Activated effector memory CD4-positive, alpha-beta T cell treated with Interleukin-2 at 50 U/mL for 16 hours (primary cell): Measurements from ENCODE around the gene AQP2.

ENCODE experiments used
- DNase-seq: peaks from one replicate; pipeline ENCODE4 v3.0.0-alpha.2; 2020

Gene AQP2

GRCh38 chr12:49957570-49957967, 7.0 kb downstream of the AQP2 start:
- DNase-seq, result no peak

DNA sequence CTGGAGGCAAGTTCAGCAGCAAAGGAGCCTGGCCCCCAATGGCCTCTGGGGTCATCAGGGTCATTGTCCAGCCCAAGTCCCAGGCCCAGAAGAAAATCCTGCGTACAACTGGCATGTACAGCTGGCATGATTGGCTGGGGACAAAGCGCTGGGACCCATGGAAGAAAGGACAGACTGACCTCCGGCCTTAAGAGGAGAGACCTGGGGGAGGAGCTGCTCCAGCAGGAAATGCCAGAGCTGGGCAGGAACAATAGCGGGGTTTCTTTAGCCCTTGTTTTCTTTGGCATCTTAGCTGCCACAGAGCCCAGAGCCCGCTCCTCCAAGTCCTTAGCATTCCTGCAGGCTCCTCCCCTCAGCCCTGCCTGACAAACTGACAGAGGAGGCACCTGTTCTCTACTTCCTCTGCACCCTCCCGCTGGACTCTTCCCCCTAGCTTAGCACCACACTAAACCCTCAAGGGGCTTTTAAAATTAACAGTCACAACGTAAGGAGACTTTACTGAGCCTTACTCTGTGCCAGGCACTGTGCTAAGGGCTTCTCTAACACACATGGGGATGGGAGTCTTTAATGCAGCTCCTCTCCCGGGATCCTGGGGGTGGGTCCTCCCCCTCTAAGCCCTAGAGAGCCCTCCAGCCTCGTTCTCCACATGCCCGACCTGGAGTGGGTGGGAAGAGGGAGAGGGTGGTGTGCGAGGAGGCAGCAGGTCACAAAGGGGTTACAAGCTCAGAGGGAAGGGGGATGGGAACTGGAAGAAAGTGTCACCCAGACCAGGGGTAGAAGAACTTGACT, 9.3 kb downstream of the AQP2 start:
- no peak for DNase-seq

GRCh38 chr12:49960474-49961110, 10.1 kb downstream of the AQP2 start:
- no peak for DNase-seq

DNA sequence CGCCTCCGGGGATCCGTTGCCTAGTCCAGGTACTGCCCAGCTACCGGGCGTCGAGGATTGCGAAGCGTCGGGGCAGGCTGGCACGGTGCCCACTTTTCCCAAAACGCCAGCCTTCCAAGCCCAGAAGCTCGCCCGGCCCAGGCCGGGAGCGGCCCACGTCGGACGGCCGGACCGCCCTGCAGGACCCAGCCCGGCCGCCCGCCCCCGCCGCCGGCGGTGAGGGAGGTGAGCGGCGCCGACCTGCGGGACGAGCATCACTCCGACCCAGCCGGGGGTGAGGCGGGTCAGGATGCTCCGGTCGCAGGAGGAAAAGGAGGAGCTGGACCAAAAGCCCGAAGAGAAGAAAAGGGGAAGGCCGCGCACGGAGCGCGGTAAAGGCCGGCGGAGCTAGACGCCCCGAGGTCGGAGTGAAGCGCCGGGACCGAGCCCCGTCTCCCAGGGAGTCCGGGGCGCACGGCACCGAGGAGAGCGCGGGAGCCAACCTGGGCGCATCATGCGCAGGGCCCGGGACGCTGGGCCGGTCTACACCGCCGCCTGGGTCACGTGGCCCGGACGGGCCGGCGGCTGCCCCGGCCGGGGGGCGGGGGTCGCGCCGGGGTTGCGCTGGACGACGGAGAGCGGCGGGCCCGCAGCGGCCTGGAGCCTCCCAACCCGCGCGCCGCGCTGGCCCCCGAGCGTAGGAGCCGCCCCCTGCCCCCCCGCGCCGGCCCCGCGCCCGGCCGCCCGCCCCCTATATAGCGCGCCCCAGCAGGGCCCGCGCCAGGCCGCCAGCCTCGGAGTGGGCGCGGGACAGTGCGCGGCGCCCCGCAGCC, 10.8 kb downstream of the AQP2 start, which contains the start of gene AQP5:
Gene AQP5 (plus strand): TSS at position 762 of the 812 bp plus-strand sequence. CDS start 146 bp downstream, outside the sequence.
- DNase-seq, result no peak

- no peak for DNase-seq
Measured at GRCh38 chr12:49961993-49962764, 11.6 kb downstream of the AQP2 start.

- no peak for DNase-seq
Measured at GRCh38 chr12:49962861-49963765, 12.6 kb downstream of the AQP2 start.

DNA sequence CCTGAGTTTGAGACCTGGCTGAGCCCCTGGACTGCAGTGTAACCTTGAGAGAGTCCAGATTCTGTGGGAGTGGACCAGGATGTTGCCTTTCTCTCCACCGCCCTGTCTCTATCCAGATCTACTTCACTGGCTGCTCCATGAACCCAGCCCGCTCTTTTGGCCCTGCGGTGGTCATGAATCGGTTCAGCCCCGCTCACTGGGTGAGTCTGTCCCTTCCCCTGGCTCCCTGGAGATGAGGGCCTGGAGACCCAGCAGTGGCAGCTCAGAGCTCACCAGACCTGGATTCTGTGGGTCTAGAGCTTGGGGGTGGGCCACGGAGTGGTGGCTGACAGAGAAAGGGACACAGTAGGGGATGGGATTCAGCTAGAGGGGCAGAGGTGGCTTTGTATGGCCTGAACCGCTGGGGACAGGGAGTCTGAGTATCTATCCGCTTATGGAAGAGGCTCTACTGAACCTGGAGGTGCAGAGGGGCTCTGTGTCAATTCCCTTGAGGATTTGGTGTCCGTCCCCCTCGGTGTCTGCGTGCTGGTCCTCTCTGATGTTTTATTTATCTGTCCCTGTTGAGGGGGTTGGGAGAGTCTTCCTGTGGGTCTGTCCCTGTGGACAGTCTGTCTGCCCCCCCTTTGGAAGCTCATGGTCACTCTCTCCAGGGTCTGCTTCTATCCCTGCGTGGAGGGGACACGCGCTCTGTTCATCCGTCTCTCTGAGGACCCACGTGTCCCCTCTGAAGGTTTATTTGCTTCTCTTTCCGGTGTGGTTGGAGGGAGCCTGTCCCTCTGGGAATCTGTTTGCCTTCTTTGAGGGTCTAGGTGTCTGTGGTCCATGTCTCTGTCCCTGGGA, 13.7 kb downstream of the AQP2 start:
- DNase-seq, result no peak

GRCh38 chr12:49964849-49965624, 14.5 kb downstream of the AQP2 start:
- no peak for DNase-seq

DNA sequence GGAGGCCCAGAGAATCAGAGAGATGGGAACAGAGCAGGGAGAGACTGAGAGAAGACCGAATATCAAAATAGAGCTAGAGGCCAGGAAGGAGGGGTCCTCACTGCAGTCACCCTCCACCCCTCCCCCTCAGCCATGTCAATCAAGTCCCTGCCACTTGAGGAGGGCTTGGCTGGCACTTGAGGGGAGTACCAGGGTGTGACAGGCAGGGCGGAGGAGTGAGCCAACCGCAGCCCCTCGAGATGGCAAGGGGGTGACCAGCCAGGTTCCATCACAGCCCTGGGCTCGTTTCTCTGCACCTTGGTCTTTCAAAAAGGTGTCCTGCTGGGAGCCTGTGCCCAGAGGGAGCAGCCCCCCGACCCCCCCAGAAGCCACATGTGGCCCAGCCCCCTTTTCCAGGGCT, 15.3 kb downstream of the AQP2 start:
- DNase-seq, result no peak

DNA sequence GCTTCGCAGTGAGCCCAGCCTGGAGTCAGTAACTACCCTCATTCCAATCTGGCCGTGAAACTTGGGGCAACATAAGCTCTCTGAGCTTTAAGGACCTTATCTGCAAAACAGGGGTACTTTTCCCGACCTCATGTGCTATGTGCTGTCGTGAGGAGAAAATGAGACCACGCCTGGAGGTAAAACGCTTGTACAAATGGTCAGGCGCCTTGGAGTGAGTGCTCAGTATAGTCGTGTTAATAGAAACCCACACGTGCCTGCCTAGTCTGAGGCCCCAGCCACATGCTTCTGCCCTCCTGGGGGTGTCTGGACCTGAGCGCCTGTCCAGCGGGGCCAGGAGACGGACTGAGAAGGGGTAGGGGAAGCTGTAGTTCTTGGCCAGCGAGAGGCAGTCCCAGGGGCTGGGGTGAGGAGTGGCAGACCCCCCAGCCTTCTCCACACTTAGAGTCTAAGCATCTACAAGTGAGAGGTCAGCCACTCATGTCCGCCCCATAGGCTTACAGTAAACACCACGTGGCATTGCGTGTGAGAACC, 16.0 kb downstream of the AQP2 start:
- no peak for DNase-seq

GRCh38 chr12:49967042-49967776, 16.7 kb downstream of the AQP2 start:
- DNase-seq, result peak; percentile 84

DNA sequence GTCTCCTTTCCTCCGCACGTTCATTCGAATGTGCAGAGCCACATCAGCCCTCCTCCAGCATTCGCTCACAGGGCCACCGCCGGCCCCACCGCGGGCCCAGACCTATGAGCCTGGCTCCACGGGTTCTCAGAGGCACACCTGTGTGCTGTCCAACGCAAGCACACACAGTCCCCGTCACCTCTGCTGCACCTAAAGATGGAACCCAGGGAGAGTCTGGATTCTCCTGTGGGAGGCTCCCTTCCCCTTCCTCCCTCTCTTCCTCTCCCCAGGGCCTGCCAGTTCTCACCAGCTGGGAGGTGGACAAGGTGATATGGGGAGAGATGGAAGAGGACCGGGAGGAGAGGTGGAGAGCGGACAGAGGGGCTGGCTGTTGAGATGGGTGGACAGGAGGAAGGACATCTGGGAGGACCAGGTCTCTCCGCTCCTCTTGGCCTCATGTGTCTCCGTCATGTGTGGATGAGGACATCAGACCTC, 17.3 kb downstream of the AQP2 start:
- no peak for DNase-seq

- DNase-seq, result no peak
Measured at GRCh38 chr12:49968471-49968870, 17.9 kb downstream of the AQP2 start.

- DNase-seq, result no peak
Measured at GRCh38 chr12:49969027-49969426, 18.5 kb downstream of the AQP2 start.

DNA sequence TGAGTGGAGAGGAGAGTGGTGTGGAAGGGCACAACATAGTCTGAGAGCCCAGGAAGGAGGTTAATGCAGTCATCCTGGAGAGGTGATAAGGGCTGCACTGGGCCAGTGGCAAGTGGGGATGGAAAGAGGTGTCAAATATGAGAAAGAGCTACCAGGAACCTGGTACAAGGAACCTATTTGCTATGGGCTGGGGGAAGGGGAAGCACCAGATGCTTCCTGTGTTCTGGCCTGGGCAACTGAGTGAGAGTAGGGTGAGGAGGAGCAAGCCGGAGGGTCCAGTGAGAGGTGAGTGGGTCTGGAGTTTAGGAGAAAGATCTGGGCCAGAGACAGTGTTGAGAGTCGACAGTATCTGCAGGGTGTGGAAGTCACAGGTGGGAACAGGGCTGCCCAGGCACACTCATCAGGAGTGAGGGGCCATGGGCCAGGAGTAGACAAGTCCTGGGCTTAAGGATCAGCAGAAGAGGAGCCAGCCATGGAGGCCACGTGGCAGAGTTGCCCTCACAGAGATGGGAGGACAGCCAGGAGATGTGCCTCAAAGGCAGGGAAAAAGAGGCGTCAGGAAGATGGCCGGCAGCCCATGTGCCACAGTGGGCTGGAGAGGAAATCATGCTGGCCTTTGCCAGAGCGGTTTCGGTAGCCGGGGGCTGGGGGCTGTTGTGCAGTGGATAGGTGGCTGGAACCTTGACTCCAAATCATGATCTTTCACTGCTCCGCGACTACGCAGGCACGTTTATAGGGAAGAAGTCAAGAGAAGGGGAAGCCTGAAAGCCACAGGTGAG, 19.3 kb downstream of the AQP2 start:
- DNase-seq, result no peak

- DNase-seq, result no peak
Measured at GRCh38 chr12:49970658-49971057, 20.1 kb downstream of the AQP2 start.

DNA sequence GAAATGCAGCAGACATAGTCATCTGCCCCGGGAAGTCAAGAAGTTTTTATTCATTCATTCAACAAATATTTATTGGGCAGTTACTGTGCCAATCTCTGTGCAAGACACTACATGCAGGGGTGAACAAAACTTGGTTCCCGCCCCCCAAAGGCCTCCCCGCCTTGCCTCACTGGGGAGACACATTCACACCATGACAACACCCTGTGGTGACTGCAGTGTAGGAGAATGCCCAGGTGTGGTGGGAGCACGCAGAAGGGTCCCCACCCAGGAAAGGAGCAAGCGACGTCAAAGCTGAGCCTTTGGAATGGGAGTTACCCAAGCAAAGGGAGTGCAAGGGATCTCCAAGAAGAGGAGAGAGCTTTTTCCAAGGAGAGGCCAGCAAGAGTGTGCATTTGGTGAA, 20.6 kb downstream of the AQP2 start:
- DNase-seq, result no peak

GRCh38 chr12:49972129-49972528, 21.6 kb downstream of the AQP2 start:
- no peak for DNase-seq
